Left cardiac atrium (tissue), 4 donors: ENCODE measurements around the gene TBC1D23. TPM values are rescaled to one million over a fixed set of nuclear protein-coding genes. Genes with fewer than 3 reads are reported as not detected.
"Not testable (repeated sequence)": the region's sequence is repeated elsewhere in the genome, so short reads cannot be mapped to it uniquely, and the experiment has no call there.

ENCODE experiments used
- ATAC-seq, 2 donors: fragments of 200-7000 bp; cut with Tn5 transposase; one replicate each; pipeline ENCODE4 v1.9.1; 2020; ENCODE audit warnings: mild to moderate bottlenecking in 2 of 2, moderate library complexity in 2 of 2
- DNase-seq: peaks from one replicate; pipeline ENCODE4 v3.0.0-alpha.2; 2020
- intact Hi-C, 2 donors: fragments of 100-400 bp; cut with DNase I; formaldehyde crosslinking; loops; one replicate each; pipeline versions ENCODE4 v1.14.1 to v1.15.1; 2022 to 2023
- long read RNA-seq: library from polyadenylated mRNA; unstranded; transcript quantifications from one replicate; pipeline ENCODE4 v2.0.0, GENCODE V29; 2021
- total RNA-seq, 2 donors: library from RNA; stranded (reverse); fragmentation: NEBNext Ultra II Directional; extraction: Animal tissue kit (Norgen Biotek cat#: 25700); gene quantifications; one replicate each; pipeline ENCODE4 v1.2.1, GENCODE V29; 2021
- donor health status: DM: no; HTN: yes; CAD: no.
- donor health status: DM: no; HTN: yes; CAD: no; lungs with severe emphysema.
- donor health status: DM: yes; HTN: yes; CAD: no.
- donor health status: Dilated cardiomyopathy.

Gene TBC1D23
- total RNA-seq: 10 to 100 TPM; 30.6 to 32.5 TPM
- long read RNA-seq, transcript TBC1D23-202 (19 exons, 3,677 nt): major isoform, 27 of 35 reads
- long read RNA-seq, partial matches to known transcripts: 0 of 35 reads
- long read RNA-seq, other reads (novel, unspliced or antisense): 5 of 35 reads

GRCh38 chr3:100260685-100261484, at the start of gene TBC1D23:
Gene TBC1D23 (plus strand): TSS chr3:100260992. CDS start chr3:100261019, 27 bp downstream.
- intact Hi-C loops: no loop called here
- ATAC-seq (peak; percentile 99 to 100), DNase-seq (peak; percentile 98)

GRCh38 chr3:100213891-100214573, 46.8 kb upstream of the TBC1D23 start:
- intact Hi-C loops: no loop called here
- DNase-seq: no peak
- no peak for ATAC-seq

GRCh38 chr3:100214574-100214964, 46.2 kb upstream of the TBC1D23 start:
- no peak for ATAC-seq
- intact Hi-C loops: no loop called here

GRCh38 chr3:100216713-100217112, 44.1 kb upstream of the TBC1D23 start:
- DNase-seq (no peak), ATAC-seq (no peak)
- intact Hi-C loops: no loop called here

More at GRCh38 chr3:100214574-100214964, 46.2 kb upstream of the TBC1D23 start:
- DNase-seq: no peak

GRCh38 chr3:100221159-100221558, 39.6 kb upstream of the TBC1D23 start:
- DNase-seq: no peak
- ATAC-seq: no peak
- intact Hi-C loops: no loop called here

GRCh38 chr3:100225193-100225592, 35.6 kb upstream of the TBC1D23 start:
- intact Hi-C loops: no loop called here
- DNase-seq: no peak
- ATAC-seq: no peak

- ATAC-seq (no peak), DNase-seq (no peak)
- intact Hi-C loops: no loop called here
Measured at GRCh38 chr3:100225883-100226282, 34.9 kb upstream of the TBC1D23 start.

GRCh38 chr3:100226712-100227429, 33.9 kb upstream of the TBC1D23 start:
- intact Hi-C loops: no loop called here
- ATAC-seq (peak; percentile 72 to 85), DNase-seq (no peak)

GRCh38 chr3:100227511-100227921, 33.3 kb upstream of the TBC1D23 start:
- no peak for ATAC-seq
- intact Hi-C loops: no loop called here
- no peak for DNase-seq

GRCh38 chr3:100228247-100228646, 32.5 kb upstream of the TBC1D23 start:
- DNase-seq (no peak), ATAC-seq (no peak)
- intact Hi-C loops: no loop called here

GRCh38 chr3:100229188-100229587, 31.6 kb upstream of the TBC1D23 start:
- ATAC-seq, intact Hi-C loops, DNase-seq: not testable (repeated sequence)

GRCh38 chr3:100230710-100231109, 30.1 kb upstream of the TBC1D23 start:
- intact Hi-C loops: no loop called here
- ATAC-seq: no peak

GRCh38 chr3:100231668-100232067, 29.1 kb upstream of the TBC1D23 start:
- DNase-seq (no peak), ATAC-seq (no peak)
- intact Hi-C loops: no loop called here

More at GRCh38 chr3:100230710-100231109, 30.1 kb upstream of the TBC1D23 start:
- DNase-seq: no peak

- ATAC-seq (no peak), DNase-seq (no peak)
- intact Hi-C loops: no loop called here
Measured at GRCh38 chr3:100234364-100234763, 26.4 kb upstream of the TBC1D23 start.

GRCh38 chr3:100238599-100238998, 22.2 kb upstream of the TBC1D23 start:
- DNase-seq (no peak), ATAC-seq (no peak)

GRCh38 chr3:100242471-100242870, 18.3 kb upstream of the TBC1D23 start:
- DNase-seq, intact Hi-C loops: not testable (repeated sequence)

More at GRCh38 chr3:100238599-100238998, 22.2 kb upstream of the TBC1D23 start:
- intact Hi-C loops: no loop called here

GRCh38 chr3:100244264-100244663, 16.5 kb upstream of the TBC1D23 start:
- ATAC-seq: no peak
- intact Hi-C loops: no loop called here

More at GRCh38 chr3:100242471-100242870, 18.3 kb upstream of the TBC1D23 start:
- ATAC-seq: not testable (repeated sequence)

GRCh38 chr3:100245136-100245535, 15.7 kb upstream of the TBC1D23 start:
- intact Hi-C loops: no loop called here
- no peak for DNase-seq
- ATAC-seq: no peak

More at GRCh38 chr3:100244264-100244663, 16.5 kb upstream of the TBC1D23 start:
- DNase-seq: no peak

- DNase-seq (no peak), ATAC-seq (peak in 1 of 2 donors; percentile 35)
- intact Hi-C loops: no loop called here
Measured at GRCh38 chr3:100245927-100246326, 14.9 kb upstream of the TBC1D23 start.
